IPS-18c (cell line): Measurements from ENCODE around the gene TMPRSS7.
A peak's percentile ranks its signal among the peaks of the same experiment; 100 is the strongest.

ENCODE experiments used
- H3K4me3 ChIP-seq: 2 replicates; pipeline ENCODE4 v1.7.0; 2013; ENCODE audit warnings: low read depth, mild to moderate bottlenecking, low read length, moderate library complexity; ENCODE audit not compliant: insufficient read depth
- H3K9me3 ChIP-seq: one replicate; pipeline ENCODE4 v1.6.1; 2013; ENCODE audit warnings: mild to moderate bottlenecking, low read length, moderate library complexity; ENCODE audit not compliant: control insufficient read depth, insufficient read depth

Gene TMPRSS7

DNA sequence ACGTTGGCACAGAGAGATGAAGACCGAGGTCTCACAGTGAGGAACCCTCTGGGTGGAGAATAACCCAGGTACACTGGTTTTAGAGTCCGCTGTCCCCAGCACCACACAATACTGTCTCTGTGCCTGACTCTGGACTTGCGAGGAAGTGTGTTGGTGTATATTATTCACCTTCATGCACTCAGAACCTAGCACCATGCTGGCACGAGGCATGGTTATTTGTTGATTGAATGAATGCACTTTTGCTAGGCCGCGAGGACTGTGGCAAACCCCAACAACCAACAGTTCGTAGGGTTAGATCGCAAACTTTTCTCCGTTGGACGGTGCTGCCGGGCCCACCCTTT, 51.2 kb downstream of the TMPRSS7 start:
- Histone ChIP-seq H3K4me3 (peak overlapping the region; percentile 81), H3K9me3 (no peaks in the 10 kb centered on the region)

DNA sequence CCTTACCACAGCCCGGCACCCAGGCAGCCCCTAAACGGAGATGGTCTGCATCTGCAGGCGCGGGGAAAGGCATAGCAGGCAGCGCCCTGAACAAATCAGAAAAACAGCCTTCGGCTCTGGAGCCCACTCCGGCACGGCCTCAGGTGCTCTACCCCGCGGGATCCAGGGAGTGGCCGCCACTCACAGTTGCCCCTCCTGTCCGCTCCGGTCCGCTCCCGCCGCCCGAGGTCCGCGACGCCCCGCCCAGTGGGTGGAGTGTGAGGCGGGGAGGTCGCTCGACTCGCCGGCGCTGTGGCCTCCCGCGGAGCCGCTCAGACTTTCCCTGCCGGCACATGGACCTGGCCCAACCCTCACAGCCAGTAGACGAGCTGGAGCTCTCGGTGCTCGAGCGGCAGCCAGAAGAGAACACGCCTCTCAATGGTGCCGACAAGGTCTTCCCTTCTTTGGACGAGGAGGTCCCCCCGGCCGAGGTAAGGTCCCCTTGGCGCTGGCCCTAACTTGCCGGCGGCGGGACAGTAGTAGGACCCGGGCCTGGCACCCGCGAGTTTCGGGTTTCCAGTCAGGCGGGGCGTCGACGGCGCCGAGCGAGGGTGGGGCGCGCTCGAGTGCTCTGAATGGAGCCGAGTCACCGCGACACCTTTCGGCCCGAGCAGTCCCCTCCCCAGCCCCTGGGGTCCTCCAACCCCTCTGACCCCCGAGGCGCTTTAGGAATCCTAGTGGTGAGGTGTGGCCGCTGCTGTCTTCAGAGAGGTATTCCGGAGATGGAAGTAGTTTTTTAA, 51.7 kb downstream of the TMPRSS7 start, which contains the start of gene C3orf52:
TSS of gene C3orf52 (plus strand) at position 314 of the 779 bp plus-strand sequence. CDS start at position 333, 19 bp downstream.
- H3K9me3 ChIP-seq: no peaks in the 10 kb centered on the region
- H3K4me3 ChIP-seq: peak within 1 kb of the TSS; percentile 81

- H3K9me3 ChIP-seq: no peaks in the 10 kb centered on the region
Measured at GRCh38 chr3:112086875-112087524, 52.5 kb downstream of the TMPRSS7 start.

DNA sequence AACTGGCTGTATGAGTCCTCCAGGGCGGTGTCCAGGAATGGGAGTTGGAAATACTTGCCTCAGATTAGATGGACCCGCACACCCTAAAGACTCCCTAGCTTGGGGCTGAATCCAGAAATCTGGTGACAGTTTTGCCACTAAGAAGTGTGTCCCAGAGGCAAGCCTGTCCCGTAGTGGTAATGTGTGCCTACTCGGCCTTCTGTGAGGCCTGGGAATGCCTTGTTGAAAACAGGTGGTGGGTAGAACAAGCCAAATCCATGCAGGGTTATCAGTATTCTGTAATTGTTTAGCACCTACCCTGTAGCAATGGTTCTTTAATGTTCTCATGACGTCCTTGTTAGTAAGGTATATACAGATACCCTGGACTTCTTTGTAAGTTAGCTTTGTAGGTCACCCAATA, 53.2 kb downstream of the TMPRSS7 start:
- Histone ChIP-seq H3K4me3 (no peak overlapping the region), H3K9me3 (no peaks in the 10 kb centered on the region)

More at GRCh38 chr3:112086875-112087524, 52.5 kb downstream of the TMPRSS7 start:
- H3K4me3 ChIP-seq: peak overlapping the region; percentile 81

GRCh38 chr3:112088944-112089343, 54.4 kb downstream of the TMPRSS7 start:
- H3K9me3 ChIP-seq: no peaks in the 10 kb centered on the region
- H3K4me3 ChIP-seq: no peak overlapping the region

GRCh38 chr3:112089956-112090886, 55.7 kb downstream of the TMPRSS7 start:
- no peaks in the 10 kb centered on the region for H3K9me3 ChIP-seq

GRCh38 chr3:112090887-112091586, 56.5 kb downstream of the TMPRSS7 start:
- no peaks in the 10 kb centered on the region for H3K9me3 ChIP-seq
- H3K4me3 ChIP-seq: no peak overlapping the region

More at GRCh38 chr3:112089956-112090886, 55.7 kb downstream of the TMPRSS7 start:
- no peak overlapping the region for H3K4me3 ChIP-seq

GRCh38 chr3:112092496-112093179, 58.1 kb downstream of the TMPRSS7 start:
- H3K4me3 ChIP-seq: no peak overlapping the region
- no peaks in the 10 kb centered on the region for H3K9me3 ChIP-seq

- Histone ChIP-seq H3K9me3 (no peaks in the 10 kb centered on the region), H3K4me3 (no peak overlapping the region)
Measured at GRCh38 chr3:112093180-112093522, 58.6 kb downstream of the TMPRSS7 start.

DNA sequence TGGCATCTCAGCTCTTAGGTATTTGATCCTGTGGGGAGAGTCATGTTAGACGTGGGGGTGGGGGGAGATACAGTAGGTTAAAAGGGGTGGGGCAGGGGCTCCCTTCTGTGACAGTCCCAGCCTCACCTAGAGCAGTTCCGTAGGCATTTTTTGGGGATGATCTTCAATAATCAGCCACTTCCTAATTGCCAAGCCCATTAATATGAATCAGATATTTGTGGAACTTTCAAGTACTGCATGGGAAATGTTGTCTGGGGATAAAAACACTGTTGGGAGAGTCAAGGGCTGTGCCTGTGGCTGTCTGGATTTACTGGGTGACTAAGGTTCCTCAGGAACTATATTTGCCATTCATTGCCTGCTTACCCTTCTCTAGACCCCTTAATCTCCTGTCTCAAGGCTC, 61.2 kb downstream of the TMPRSS7 start:
- Histone ChIP-seq H3K9me3 (no peaks in the 10 kb centered on the region), H3K4me3 (no peak overlapping the region)

DNA sequence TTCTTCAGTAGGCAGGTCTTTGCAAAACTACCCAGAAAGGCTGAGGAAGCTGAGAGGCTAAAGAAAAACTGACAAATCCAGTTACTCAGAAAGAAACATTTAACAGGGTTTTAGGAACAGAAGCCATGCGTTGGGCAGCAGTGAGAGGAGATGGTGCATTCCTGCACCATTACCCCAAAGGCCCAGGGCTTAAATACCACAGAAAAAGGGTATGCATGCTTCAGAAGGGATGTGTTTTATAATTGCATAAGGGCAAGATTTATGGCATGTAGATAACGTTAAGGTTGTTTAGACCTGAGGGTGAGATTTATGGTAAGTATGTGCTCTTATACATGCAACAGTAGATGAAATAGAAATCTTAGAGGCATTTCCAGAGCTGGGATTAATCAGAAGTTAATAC, 61.6 kb downstream of the TMPRSS7 start:
- H3K9me3 ChIP-seq: no peaks in the 10 kb centered on the region
- no peak overlapping the region for H3K4me3 ChIP-seq

- no peaks in the 10 kb centered on the region for H3K9me3 ChIP-seq
- H3K4me3 ChIP-seq: no peak overlapping the region
Measured at GRCh38 chr3:112097378-112097777, 62.8 kb downstream of the TMPRSS7 start.

DNA sequence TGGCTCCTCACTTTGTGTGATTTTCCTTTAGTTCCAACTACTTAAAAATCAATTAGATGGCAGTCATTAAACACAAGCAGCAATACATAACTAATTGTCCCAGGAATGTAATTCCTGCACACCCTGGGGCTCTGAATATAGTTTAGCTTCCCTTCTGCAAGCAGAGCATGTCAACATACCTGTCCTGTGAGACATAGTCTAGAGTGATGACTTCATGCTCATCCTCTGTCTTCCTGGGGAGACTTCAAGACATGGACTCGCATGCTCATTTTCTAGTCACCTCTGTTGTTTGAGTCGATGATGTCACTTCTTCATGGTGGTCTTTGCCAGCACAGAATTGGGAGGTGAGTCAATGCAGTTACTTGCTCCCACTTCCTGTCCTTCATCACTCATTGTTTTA, 67.4 kb downstream of the TMPRSS7 start:
- Histone ChIP-seq H3K4me3 (no peak overlapping the region), H3K9me3 (no peaks in the 10 kb centered on the region)

DNA sequence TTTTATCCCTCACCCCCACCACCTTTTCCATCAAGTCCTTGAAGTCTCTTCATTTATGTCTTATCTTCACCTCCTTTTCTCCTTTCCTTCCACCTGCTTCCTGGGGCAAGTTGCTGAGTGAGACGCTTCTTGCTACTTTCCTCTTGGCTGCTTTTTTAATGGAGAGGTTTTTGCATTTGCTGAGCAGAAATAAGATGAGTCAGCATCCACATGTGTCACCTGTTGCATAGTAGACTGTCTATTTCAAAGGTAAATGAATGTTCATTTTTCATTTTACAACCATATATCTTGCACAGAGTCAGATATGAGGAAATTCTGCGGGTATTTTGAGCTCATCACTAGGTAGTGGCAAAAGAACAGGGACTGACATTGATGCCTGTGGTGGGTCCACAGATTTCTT, 70.2 kb downstream of the TMPRSS7 start:
- H3K4me3 ChIP-seq: no peak overlapping the region
- H3K9me3 ChIP-seq: no peaks in the 10 kb centered on the region

DNA sequence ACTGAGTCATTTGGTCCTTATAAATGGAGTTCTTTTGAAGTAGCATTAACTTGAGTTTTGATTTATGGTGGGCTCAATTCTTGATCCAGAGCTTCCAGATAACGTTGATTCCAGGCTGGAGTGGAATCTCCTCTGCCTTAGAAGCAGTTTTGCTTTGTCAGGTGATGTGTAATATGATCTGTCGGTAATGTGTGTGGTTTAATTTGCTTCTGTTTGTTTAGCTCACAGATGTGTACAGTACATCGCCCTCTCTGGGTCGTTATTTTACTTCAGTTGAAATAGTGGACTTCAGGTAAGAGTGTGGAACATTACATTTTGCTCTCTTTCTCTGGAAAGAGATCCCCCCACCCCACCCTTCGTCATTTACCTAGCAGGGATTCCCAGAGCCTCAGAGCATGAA, 74.8 kb downstream of the TMPRSS7 start:
- Histone ChIP-seq H3K9me3 (no peaks in the 10 kb centered on the region), H3K4me3 (no peak overlapping the region)

GRCh38 chr3:112111785-112112402, 77.4 kb downstream of the TMPRSS7 start:
- Histone ChIP-seq H3K9me3 (no peaks in the 10 kb centered on the region), H3K4me3 (no peak overlapping the region)
